HG02938 (cell line): ENCODE data around the gene PDE1A.

Source experiments
- ATAC-seq: cut with Tn5 transposase; IDR thresholded peaks from one replicate; pipeline ENCODE4 v1.9.1; 2021; ENCODE audit warnings: mild to moderate bottlenecking, moderate library complexity; ENCODE audit not compliant: unreplicated experiment

The PDE1A gene

GRCh38 chr2:182426918-182427240 lies at the start of gene PDE1A:
TSS of gene PDE1A (minus strand) at chr2:182427036.
- no peak for ATAC-seq

- no peak for ATAC-seq
Measured at GRCh38 chr2:182473635-182474034, 46.8 kb upstream of the PDE1A start.

- no peak for ATAC-seq
Measured at GRCh38 chr2:182463760-182464159, 36.9 kb upstream of the PDE1A start.

DNA sequence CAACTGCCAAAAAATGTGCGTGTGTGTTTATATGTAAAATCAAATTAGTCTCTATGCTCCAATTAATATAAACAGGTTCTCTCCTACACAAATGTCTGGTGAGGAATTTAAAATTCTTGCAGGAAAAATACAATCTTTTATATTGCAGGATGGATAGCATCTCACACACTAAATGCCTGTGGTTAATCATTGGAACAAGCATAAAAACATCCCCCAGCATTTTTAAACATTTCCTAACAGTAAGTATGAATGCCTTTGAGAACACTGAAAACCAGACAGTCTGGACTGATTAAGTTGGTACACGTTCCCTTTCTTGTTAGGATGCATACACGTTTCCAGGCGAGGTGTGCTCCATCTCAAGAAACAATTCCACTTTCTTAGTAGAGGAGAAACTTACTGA lies 29.9 kb upstream of the PDE1A start:
- ATAC-seq, result no peak

- ATAC-seq, result no peak
Measured at GRCh38 chr2:182452456-182452990, 25.7 kb upstream of the PDE1A start.

DNA sequence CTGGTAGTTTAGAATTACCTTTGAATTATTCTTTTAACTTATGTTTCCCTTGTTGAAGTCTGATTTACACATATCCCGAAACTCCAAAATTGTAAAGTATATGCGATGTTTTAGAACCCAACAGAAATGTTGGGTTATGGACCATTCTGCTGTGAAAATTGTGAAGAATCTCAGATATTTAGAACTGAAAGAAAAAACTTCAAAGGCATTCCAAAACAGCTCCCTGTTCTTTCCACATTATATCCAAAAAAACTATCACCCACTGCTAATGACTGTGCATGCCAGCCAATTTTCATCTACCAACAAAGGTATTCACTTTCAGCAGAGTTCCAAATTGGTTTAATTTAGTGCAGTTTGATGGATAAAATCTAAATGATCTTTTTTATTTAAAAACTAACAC lies 21.5 kb upstream of the PDE1A start:
- no peak for ATAC-seq

GRCh38 chr2:182447863-182448262 lies 21.0 kb upstream of the PDE1A start:
- ATAC-seq, result no peak

DNA sequence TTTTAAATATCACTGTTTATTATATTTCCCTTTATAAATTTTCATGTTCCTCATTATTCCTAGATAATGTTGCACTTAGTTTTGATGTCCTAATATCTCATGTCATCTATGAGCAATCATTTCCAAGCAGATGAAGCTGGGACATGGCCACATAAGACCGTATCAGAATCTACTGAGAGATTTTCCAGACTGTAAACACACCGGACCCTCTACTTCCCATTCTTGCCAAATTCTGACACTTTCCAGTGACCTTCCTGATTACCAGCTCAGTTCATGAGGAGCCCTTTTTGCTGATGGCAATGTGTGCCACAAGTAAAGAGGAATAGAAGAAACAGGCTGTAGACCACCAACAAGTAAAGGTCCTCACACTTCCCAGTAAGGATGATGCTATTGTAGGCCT lies 20.3 kb upstream of the PDE1A start:
- no peak for ATAC-seq

DNA sequence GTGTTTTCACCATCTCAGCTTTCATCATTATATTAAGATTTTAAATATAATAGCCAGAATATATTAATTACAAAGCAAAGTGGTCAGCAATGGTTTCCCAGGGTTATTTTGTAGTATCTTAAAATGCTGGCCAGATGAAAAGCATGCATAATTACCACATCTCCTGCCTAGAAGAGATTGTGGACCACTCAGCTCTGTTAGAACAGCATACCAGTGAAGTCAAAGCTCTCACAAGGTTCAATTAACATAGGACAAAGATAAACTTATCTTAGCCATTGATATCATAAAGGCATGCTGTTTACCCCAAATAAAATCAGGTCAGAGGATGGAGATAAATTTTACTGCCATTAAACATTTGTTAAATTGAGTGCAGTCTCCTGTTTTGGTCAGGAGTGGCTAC lies 19.3 kb upstream of the PDE1A start:
- no peak for ATAC-seq

GRCh38 chr2:182445391-182445965 lies 18.6 kb upstream of the PDE1A start:
- no peak for ATAC-seq

GRCh38 chr2:182444806-182445205 lies 18.0 kb upstream of the PDE1A start:
- no peak for ATAC-seq

- peak; percentile 87 for ATAC-seq
Measured at GRCh38 chr2:182444170-182444569, 17.3 kb upstream of the PDE1A start.

DNA sequence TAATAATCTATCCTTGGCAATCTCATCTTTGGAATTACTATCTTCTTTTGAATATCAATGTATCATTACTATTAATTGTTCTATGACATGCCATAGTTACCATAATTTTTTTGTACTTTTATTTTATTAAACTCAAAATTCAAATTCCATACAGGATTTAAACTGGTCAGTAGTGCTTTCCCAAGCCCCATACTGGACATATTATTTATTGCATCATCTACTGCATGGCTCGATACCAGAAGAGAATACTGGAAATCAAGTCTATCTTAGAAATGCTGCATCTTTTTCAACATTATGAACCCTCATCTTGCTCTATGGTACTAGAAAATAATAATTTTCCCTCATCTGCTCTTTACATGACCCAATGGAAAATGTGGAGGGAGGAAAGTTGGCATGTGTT lies 9.4 kb upstream of the PDE1A start:
- no peak for ATAC-seq

GRCh38 chr2:182435754-182436153 lies 8.9 kb upstream of the PDE1A start:
- ATAC-seq, result no peak

- ATAC-seq, result no peak
Measured at GRCh38 chr2:182432051-182432450, 5.2 kb upstream of the PDE1A start.

DNA sequence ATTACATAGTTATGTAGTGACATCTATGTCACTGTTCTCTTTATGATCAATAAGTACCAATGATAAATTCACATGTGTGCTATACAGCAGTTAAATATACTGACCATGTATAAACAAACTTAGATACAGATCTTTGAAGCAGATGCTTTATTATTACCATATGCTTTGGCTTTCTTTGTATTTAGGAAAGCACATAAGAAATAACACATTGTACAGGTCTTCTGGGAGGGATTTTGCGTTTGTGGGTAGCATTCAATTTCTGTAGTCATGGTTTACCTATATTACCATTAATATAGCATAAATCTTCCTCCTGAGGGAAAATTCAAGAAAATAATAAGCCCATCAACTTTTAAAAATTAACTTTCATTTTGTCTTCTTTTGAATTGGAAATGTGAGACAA lies 1.6 kb upstream of the PDE1A start:
- ATAC-seq, result no peak

DNA sequence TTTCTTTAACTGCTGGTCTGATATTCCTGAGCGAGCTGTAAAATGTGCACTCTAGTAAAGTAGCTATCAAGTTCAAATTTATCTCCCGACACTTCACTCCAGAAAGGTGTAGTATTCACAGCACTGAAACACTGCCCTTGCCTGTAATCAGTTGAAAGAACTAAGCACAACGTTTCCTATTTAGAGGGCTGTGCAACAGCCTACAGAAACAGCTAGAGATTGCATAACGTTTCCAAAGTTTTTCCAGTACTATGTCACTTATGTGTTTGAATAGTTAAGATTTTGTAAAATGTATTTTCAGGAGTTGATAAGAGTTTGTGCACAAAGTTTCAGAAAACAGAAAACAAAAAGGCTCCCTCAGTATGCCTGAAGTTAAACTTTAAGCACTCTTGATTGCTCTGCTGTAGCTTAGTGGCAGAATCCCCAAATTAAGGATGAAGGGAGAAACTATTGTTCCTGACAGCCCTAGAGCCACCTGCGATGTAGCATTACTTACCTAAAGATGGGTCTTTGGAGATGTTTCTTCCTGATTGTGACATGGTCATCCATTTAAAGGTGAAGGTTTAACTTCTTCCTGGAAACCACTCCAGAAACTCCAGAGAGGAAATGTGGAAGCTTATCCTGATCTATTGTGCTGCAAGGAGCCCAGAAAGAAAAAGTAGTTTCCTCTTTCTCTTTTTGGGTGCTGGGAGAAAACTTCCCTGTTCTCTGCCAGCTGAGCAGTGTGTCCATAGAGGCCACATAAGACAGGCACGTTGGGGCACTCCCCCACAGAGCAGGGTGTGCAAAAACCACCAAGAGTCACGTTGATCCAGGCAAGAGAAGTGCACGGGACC lies 536 bp downstream of the PDE1A start:
- no peak for ATAC-seq

DNA sequence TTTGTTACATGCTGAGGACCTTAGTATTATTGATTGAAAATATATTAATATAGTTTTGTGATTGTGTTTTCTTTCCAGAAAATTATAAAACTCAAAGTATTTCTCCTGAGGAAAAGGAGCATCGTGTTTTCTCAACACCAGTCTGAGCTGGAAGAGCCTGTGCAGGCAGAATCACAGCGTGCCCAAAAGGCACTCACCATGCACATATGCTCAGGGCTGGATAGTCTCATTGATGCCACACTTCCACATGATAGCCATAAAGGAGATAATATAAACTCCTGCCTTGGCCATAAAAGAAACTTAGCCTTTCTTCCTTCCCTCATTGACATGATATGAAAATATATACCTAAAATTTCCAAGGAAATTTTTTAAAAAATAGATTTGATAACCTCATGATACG lies 4.0 kb downstream of the PDE1A start:
- no peak for ATAC-seq

DNA sequence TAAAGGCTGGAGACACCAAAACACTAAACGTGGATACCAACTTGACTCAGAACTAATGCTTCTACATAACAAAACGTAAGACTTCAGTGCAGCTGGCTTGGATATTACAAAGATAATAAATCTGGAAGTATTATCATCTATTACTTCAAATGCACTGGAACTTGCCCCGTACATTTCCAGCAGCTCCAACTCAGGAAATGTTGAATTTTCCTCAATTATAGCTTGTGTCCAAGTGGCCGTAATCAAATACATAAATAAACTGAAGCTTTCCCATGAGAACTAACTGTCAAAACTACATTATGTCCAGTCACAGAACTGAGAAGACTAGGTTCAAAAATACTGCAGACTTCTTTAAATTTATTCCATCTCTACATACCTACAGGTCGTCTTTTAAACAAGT lies 6.2 kb downstream of the PDE1A start:
- no peak for ATAC-seq

DNA sequence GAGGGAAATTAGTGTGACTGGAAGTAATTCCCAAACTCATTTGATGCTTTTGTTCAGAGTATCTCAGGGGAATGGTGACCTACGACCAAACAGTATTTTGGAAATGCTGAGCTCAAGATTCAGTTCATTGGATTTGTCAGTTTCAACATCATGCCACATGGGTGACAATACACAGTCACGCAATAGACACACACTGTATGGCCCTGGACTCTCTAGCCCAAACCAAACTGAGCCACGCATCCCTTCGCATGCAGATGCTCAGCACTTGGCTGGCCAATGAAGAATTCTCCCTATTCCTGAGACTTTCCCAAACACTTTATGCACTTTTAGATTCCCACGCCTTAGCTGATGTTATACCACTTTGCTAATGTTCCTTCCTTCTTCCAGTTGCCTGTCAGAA lies 10.0 kb downstream of the PDE1A start:
- no peak for ATAC-seq

DNA sequence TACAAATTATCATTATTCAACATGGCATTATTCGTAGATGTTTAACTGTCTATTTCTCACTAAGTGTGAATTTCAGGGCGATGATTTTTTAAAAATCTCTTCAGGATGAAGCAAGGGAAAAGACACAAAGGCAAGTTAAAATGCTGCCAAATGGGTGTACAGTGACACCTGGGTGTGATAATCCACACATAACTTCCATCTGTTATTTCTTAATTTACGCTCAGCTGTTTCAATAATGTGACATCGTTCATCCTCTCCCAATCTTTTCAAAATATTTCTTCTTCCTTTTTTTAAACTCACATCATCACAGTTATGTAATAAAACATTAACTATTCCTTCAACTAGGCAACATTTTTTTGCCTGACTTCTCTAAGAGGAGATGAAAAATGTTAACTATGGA lies 10.6 kb downstream of the PDE1A start:
- ATAC-seq, result no peak

GRCh38 chr2:182415771-182416170 lies 11.1 kb downstream of the PDE1A start:
- ATAC-seq, result no peak

GRCh38 chr2:182412858-182413257 lies 14.0 kb downstream of the PDE1A start:
- ATAC-seq, result no peak
